Measurements from ENCODE around the gene PADI1. TPM values are rescaled to one million over a fixed set of nuclear protein-coding genes. Genes with fewer than 3 reads are reported as not detected.

PADI1 gene, protein sequence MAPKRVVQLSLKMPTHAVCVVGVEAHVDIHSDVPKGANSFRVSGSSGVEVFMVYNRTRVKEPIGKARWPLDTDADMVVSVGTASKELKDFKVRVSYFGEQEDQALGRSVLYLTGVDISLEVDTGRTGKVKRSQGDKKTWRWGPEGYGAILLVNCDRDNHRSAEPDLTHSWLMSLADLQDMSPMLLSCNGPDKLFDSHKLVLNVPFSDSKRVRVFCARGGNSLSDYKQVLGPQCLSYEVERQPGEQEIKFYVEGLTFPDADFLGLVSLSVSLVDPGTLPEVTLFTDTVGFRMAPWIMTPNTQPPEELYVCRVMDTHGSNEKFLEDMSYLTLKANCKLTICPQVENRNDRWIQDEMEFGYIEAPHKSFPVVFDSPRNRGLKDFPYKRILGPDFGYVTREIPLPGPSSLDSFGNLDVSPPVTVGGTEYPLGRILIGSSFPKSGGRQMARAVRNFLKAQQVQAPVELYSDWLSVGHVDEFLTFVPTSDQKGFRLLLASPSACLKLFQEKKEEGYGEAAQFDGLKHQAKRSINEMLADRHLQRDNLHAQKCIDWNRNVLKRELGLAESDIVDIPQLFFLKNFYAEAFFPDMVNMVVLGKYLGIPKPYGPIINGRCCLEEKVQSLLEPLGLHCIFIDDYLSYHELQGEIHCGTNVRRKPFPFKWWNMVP
- 0.39 TPM in 1 of 2 replicates, not detected in the other for total RNA-seq

DNA sequence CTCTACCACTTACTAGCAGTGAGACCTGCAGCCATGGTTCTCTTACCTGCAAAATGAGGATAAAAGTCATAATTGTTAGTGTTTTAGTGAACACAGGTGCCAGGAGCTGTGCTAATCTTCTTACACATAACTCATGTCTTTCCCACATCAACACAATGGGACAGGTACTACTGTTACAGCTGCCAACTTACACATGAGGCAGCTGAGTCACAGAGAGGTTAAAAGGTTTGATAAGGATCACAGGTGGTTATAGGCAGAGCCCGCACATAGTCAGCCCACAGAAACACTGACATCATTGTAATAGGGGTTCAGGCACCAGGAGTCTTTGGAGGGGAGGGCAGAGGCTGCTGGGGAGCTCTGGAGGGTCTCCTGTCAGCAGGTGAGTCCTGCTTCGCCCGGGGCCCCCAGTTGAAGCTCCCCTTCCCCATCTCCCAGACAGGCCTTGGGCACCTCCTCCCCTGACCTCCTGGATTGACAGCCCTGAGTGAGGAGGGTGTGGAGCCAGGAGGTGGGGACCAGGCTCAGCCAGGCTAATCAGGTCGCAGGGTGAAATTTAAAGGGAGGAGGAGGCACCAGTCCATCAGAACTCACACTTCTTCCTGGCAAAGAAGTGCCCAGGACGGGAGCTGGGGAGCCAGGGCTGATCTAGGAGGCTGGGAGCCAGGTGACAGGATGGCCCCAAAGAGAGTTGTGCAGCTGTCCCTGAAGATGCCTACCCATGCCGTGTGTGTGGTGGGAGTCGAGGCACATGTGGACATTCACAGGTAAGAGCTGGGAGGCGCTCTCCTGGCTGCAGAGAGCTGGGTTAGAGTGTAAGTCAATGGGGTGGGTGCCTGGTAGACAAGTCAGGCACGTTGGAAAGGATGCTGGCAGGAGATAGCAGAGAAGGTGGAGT, at the start of gene PADI1:
TSS of gene PADI1 (plus strand) at position 583 of the 895 bp plus-strand sequence. CDS start at position 673, 90 bp downstream.

GRCh38 chr1:17248781-17249180, 43.9 kb downstream of the PADI1 start, which contains the start of gene PADI3:
Gene PADI3 (plus strand): TSS chr1:17249098. CDS start chr1:17249138, 40 bp downstream.

Other genes with a start within 250 kb of the PADI1 start
- gene MFAP2, start 224.5 kb upstream of the PADI1 start, total RNA-seq, result 62.6 and 91.4 TPM in 2 replicates
- 73.6 and 76.7 TPM in 2 replicates for gene ATP13A2, start 193.2 kb upstream of the PADI1 start, total RNA-seq
- gene SDHB, start 151.1 kb upstream of the PADI1 start, total RNA-seq, result 147 and 211 TPM in 2 replicates
- gene PADI2, start 85.7 kb upstream of the PADI1 start, total RNA-seq, result not detected in 2 replicates
- gene PADI3, start 44.0 kb downstream of the PADI1 start, total RNA-seq, result 8.7 and 9.7 TPM in 2 replicates
- gene PADI4, start 103.1 kb downstream of the PADI1 start, total RNA-seq, result not detected in 2 replicates
- not detected in 2 replicates for gene PADI6, start 167.1 kb downstream of the PADI1 start, total RNA-seq
- gene RCC2, start 234.5 kb downstream of the PADI1 start, total RNA-seq, result 90.4 and 104 TPM in 2 replicates

Measured in hair follicular keratinocyte (primary cell).